Erythroblast (primary cell): Measurements from ENCODE around the gene CLRN1.

Source experiments
- DNase-seq, 2 experiments: peaks; one replicate each; lab custom pipeline; 2025; lab: John Stamatoyannopoulos, UW
- GATA1 ChIP-seq: IDR thresholded peaks from 2 replicates; pipeline ENCODE4 v1.6.1; 2011; ENCODE audit warnings: low read depth, mild to moderate bottlenecking, control low read depth, low read length, moderate library complexity
- POLR2A ChIP-seq: IDR thresholded peaks from 2 replicates; pipeline ENCODE4 v1.6.1; 2011; ENCODE audit warnings: mild to moderate bottlenecking, low read length

Gene CLRN1, protein sequence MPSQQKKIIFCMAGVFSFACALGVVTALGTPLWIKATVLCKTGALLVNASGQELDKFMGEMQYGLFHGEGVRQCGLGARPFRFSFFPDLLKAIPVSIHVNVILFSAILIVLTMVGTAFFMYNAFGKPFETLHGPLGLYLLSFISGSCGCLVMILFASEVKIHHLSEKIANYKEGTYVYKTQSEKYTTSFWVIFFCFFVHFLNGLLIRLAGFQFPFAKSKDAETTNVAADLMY

GRCh38 chr3:150972366-150973071 is at the start of gene CLRN1:
TSS of gene CLRN1 (minus strand) at chr3:150972727. CDS start at chr3:150972708, 19 bp downstream.
- TF ChIP-seq GATA1 (no peak), POLR2A (no peak)
- no peak for DNase-seq

DNA sequence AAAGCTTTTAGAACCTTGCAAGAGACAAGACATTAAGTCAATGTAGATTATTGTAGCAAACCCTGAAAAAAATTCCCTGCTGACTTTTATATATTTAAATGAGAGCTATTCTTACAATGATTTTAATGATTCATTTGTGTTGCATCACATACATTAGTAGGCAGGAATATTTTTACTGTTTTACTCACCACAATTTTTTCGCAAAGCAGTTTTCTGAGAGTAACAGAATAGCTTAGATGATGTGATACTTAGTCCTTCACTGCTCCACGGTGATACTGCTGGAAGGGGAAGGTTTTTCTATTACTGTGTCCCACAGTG is 43.9 kb upstream of the CLRN1 start:
- no peak for TF ChIP-seq POLR2A
- TF ChIP-seq GATA1, result no peak
- no peak for DNase-seq

DNA sequence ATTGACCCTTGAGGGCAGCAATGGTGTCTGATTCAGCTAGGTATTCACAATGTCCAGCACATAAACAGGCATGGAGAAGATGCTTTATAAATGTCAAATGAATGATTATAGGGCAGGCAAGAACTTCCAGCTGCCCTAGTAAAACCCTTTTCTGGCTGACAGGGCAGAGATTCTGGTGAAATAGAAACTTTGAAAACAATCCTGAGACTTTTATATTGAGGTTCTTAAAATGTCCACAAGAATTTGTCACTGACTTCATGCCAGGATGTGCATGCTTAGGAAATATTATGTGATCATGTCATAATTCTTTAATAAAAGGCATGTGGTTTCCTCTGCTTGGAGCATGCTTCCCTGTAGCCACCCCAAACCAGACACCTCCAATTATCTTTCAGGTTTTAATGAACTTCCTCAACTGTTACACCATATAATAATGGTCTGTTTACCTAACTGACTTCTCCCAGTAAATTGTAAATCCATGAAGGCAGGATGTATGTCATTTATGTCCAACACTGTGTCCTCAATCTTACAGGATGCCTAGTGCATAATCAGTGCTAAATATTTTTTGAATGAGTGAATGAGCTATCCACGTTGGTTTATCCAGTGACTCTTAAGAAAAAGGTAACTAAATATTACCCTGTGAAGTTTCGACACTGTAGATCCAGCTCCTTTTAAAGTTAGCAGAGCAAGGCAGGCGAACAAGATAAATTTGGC is 43.4 kb upstream of the CLRN1 start:
- TF ChIP-seq GATA1 (no peak), POLR2A (no peak)

GRCh38 chr3:151015181-151015580 is 42.7 kb upstream of the CLRN1 start:
- DNase-seq, result no peak
- TF ChIP-seq POLR2A (no peak), GATA1 (no peak)

More for the DNA sequence above, 43.4 kb upstream of the CLRN1 start:
- DNase-seq, result no peak

GRCh38 chr3:151014501-151015018 is 42.0 kb upstream of the CLRN1 start:
- TF ChIP-seq POLR2A (no peak), GATA1 (no peak)
- no peak for DNase-seq

DNA sequence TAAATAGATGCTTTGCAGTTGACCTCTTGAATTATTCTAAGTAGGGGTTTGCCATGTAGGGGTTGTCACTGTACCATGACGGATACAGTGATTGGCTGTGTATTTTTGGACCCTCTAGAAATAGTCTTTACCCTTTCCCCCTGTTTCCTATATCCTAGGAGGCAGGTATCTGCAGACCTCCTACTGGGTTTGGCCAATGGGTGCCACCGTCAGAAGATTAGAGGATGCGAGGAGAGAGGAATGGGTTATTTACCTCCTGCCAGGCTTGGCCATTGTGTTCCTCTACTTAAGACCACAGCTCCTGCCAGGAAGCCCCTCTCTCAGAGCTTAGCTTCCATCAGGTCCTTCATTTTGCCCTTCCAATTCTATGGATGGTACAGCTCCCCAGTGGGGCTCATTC is 40.2 kb upstream of the CLRN1 start:
- DNase-seq, result no peak
- TF ChIP-seq GATA1, result no peak
- TF ChIP-seq POLR2A, result no peak

GRCh38 chr3:151011427-151011826 is 38.9 kb upstream of the CLRN1 start:
- TF ChIP-seq GATA1 (no peak), POLR2A (no peak)
- DNase-seq, result peak in 1 of 2 experiments; percentile 4

GRCh38 chr3:151009981-151010380 is 37.5 kb upstream of the CLRN1 start:
- no peak for DNase-seq

GRCh38 chr3:151009430-151009829 is 36.9 kb upstream of the CLRN1 start:
- no peak for DNase-seq
- TF ChIP-seq GATA1 (no peak), POLR2A (no peak)

More at GRCh38 chr3:151009981-151010380, 37.5 kb upstream of the CLRN1 start:
- no peak for TF ChIP-seq POLR2A
- TF ChIP-seq GATA1, result no peak

GRCh38 chr3:151008699-151009098 is 36.2 kb upstream of the CLRN1 start:
- peak in 1 of 2 experiments; percentile 14 for DNase-seq
- TF ChIP-seq POLR2A (no peak), GATA1 (no peak)

DNA sequence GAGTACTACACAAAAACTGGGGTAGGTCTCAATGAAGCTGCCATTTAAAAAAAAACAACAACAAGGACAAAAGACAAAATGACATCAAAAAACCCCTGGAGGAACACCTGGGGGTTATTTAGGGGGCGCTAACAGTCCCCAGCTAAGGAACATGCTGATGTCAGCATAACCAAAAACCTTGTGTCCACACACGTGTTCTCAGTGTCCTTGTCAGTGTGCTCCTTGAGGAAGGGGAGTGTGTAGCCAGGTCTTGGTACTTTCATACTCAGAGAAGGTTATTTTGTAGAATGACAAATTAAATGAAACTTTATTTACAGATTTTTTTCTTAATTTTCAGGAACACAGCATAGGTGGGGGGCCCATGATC is 31.2 kb upstream of the CLRN1 start:
- TF ChIP-seq GATA1, result no peak
- no peak for TF ChIP-seq POLR2A
- DNase-seq, result no peak

- DNase-seq, result no peak
- no peak for TF ChIP-seq GATA1
- TF ChIP-seq POLR2A, result no peak
Measured at GRCh38 chr3:151003029-151003767, 30.7 kb upstream of the CLRN1 start.

- TF ChIP-seq GATA1, result no peak
- no peak for TF ChIP-seq POLR2A
- DNase-seq, result no peak
Measured at GRCh38 chr3:151002003-151002981, 29.8 kb upstream of the CLRN1 start.
